Colonic mucosa (tissue), 4 donors: ENCODE data around the gene SNRPA. TPM values are rescaled to one million over a fixed set of nuclear protein-coding genes. Genes with fewer than 3 reads are reported as not detected.

Experiments
- DNase-seq: peaks from one replicate; pipeline ENCODE4 v3.0.0-alpha.2; 2020
- H3K27ac ChIP-seq: fragments of 200-600 bp; one replicate; pipeline ENCODE4 v1.8.0; 2021
- H3K27me3 ChIP-seq: fragments of 200-600 bp; one replicate; pipeline ENCODE4 v1.8.0; 2021
- H3K36me3 ChIP-seq: fragments of 200-600 bp; one replicate; pipeline ENCODE4 v1.8.0; 2021
- H3K4me1 ChIP-seq: fragments of 200-600 bp; one replicate; pipeline ENCODE4 v1.8.0; 2021; ENCODE audit warnings: mild to moderate bottlenecking
- H3K4me3 ChIP-seq: fragments of 200-600 bp; one replicate; pipeline ENCODE4 v1.8.0; 2021
- H3K9ac ChIP-seq, 2 donors: one replicate each; pipeline ENCODE4 v1.7.0; 2013; ENCODE audit warnings: control low read depth in 2 of 2, low read depth in 2 of 2, low read length in 2 of 2
- H3K9me3 ChIP-seq: fragments of 200-600 bp; one replicate; pipeline ENCODE4 v1.8.0; 2021
- CTCF ChIP-seq: fragments of 200-600 bp; IDR thresholded peaks from one replicate; pipeline ENCODE4 v1.8.0; 2022; ENCODE audit warnings: antibody characterized with exemption, mild to moderate bottlenecking
- intact Hi-C: fragments of 100-400 bp; cut with DNase I; formaldehyde crosslinking; loops from one replicate; pipeline ENCODE4 v1.14.1; 2022
- total RNA-seq, 2 donors: library from RNA; stranded (reverse); fragmentation: NEBNext Ultra II Directional in 1 of 2; extraction: Animal tissue kit (Norgen Biotek cat#: 25700) in 1 of 2; gene quantifications; one replicate each; pipeline ENCODE4 v1.2.1, GENCODE V29; 2021
- donor health status: healthy.
- donor health status: DM: no; HTN: no; CAD: no.
- donor health status: DM: no; HTN: no; CAD: no.

The SNRPA gene
- total RNA-seq, 2 donors from 2014 or later: 56.0 to 126 TPM

- peaks cover 12% of the 10 kb centered on the region for H3K4me1 ChIP-seq
- H3K9me3 ChIP-seq: no peaks in the 10 kb centered on the region
- no peak for TF ChIP-seq CTCF
- H3K27ac ChIP-seq: peak overlapping the region; percentile 78
- H3K9ac ChIP-seq: peak overlapping the region; percentile 96 to 99
- peak overlapping the region; percentile 59 for H3K4me3 ChIP-seq
- DNase-seq: peak; percentile 60
- no peaks in the 10 kb centered on the region for H3K36me3 ChIP-seq
- intact Hi-C loops: no loop called here
- no peaks in the 10 kb centered on the region for H3K27me3 ChIP-seq
Measured at GRCh38 chr19:40717880-40718773, 32.9 kb upstream of the SNRPA start.

- no peaks in the 10 kb centered on the region for H3K27me3 ChIP-seq
- peak overlapping the region; percentile 96 to 99 for H3K9ac ChIP-seq
- intact Hi-C loops: no loop called here
- peak overlapping the region; percentile 78 for H3K27ac ChIP-seq
- peak; percentile 97 for DNase-seq
- no peak for TF ChIP-seq CTCF
- H3K9me3 ChIP-seq: no peaks in the 10 kb centered on the region
- H3K4me3 ChIP-seq: peak overlapping the region; percentile 59
- H3K4me1 ChIP-seq: peaks cover 12% of the 10 kb centered on the region
- H3K36me3 ChIP-seq: no peaks in the 10 kb centered on the region
Measured at GRCh38 chr19:40718774-40719391, 32.1 kb upstream of the SNRPA start.

- H3K27ac ChIP-seq: peak overlapping the region; percentile 78
- intact Hi-C loops: no loop called here
- no peaks in the 10 kb centered on the region for H3K27me3 ChIP-seq
- H3K4me3 ChIP-seq: peak overlapping the region; percentile 59
- DNase-seq: no peak
- peaks cover 12% of the 10 kb centered on the region for H3K4me1 ChIP-seq
- H3K9me3 ChIP-seq: no peaks in the 10 kb centered on the region
- TF ChIP-seq CTCF: no peak
- H3K9ac ChIP-seq: peak overlapping the region; percentile 96 to 99
- no peaks in the 10 kb centered on the region for H3K36me3 ChIP-seq
Measured at GRCh38 chr19:40719414-40719894, 31.5 kb upstream of the SNRPA start.

- H3K27me3 ChIP-seq: no peaks in the 10 kb centered on the region
- TF ChIP-seq CTCF: no peak
- peak overlapping the region; percentile 34 for H3K27ac ChIP-seq
- intact Hi-C loops: no loop called here
- no peaks in the 10 kb centered on the region for H3K36me3 ChIP-seq
- no peaks in the 10 kb centered on the region for H3K9me3 ChIP-seq
- DNase-seq: no peak
- peak overlapping the region in 1 of 2 donors; percentile 63 for H3K9ac ChIP-seq
- H3K4me3 ChIP-seq: no peak overlapping the region
- peaks cover 8% of the 10 kb centered on the region for H3K4me1 ChIP-seq
Measured at GRCh38 chr19:40721140-40721486, 29.9 kb upstream of the SNRPA start.

GRCh38 chr19:40721936-40722661, 28.9 kb upstream of the SNRPA start:
- Histone ChIP-seq H3K9ac (no peak overlapping the region), H3K27me3 (no peaks in the 10 kb centered on the region), H3K9me3 (no peaks in the 10 kb centered on the region), H3K36me3 (no peaks in the 10 kb centered on the region), H3K4me1 (peaks cover 8% of the 10 kb centered on the region), H3K4me3 (no peak overlapping the region), H3K27ac (no peak overlapping the region)
- TF ChIP-seq CTCF: no peak
- DNase-seq: no peak
- intact Hi-C loops: no loop called here
